ENCODE measurements around the gene PRDM8.

The PRDM8 gene

DNA sequence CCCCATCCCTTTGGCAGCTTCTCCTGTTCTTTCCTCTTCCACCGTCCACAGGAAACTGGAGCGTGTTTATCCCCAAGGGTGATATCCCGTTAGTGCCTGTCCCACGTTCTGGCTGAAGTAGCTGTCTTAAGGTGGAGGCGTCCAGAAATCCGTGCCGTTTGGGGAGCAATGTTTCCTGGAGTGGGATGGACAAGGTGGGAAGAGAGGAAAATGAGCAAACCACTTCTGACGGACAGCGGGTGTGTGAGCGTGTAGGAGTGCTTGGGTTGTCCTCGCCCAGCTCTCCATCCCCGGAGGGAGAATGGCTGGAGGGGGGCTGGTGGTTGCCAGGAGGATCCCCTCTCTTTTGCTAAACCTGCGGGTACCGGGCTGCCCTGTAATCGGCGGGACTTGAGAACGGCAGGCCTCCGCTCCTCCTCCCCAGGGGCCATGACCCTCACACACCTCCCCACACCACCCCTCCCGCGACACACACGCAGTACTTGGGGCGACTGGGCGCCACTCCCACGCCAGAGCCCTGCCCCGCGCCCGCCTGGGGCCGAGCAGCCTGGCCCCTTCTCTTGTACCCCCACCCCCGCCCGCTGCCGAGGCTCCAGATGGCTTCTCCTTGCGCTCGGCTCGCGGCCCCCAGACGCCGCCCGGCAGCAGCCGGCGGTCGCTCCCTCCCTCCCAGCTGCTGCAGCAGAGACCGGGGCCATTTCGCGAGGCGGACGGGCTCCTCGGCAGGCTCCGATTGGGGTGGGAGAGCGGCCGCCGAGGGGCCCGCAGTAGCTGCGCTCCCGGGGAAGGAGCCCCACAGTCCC, 13.9 kb upstream of the PRDM8 start:
- DNase-seq (ENCODE audit: low read depth in 2 of 2) = no peak

DNA sequence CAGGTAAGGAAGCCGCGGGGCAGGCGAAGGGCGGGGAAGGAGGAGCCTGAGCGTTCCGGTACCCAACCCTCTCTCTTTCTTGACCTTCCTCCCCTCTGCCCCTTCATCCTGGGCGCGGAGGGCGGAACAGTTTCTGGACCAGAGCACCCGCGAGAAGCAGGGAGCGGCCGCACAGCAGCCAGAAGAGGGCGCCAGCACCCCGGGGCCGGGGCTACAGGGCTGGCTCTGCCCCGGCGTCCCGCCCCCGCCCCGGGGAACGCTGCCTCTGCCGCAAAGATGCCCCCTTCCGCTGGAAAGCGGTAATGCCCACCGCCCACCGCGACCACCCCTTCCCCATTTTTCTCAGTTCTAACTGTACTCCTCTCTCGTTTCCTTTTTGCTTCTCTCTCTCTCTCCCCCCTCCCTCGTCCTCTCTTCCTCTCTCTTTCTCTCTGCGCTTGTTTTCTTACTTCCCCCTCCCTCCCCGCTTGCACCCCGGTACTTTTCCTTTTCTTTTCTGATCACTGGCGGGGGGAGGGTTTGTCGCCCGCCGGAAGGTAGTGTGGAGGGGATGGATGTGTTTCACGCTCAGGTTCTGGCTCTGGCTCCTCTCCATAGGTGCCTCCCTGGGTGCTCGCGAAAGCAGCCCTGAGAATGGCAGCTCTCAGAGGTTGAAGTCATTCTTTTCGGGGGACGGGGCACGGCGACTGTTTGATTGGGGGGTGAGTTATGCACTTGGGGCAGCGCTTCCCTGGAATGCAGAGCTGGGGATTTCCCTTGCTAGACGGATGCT, 13.1 kb upstream of the PRDM8 start:
- peak; percentile 74 to 90 for DNase-seq (ENCODE audit: low read depth in 2 of 2)

DNA sequence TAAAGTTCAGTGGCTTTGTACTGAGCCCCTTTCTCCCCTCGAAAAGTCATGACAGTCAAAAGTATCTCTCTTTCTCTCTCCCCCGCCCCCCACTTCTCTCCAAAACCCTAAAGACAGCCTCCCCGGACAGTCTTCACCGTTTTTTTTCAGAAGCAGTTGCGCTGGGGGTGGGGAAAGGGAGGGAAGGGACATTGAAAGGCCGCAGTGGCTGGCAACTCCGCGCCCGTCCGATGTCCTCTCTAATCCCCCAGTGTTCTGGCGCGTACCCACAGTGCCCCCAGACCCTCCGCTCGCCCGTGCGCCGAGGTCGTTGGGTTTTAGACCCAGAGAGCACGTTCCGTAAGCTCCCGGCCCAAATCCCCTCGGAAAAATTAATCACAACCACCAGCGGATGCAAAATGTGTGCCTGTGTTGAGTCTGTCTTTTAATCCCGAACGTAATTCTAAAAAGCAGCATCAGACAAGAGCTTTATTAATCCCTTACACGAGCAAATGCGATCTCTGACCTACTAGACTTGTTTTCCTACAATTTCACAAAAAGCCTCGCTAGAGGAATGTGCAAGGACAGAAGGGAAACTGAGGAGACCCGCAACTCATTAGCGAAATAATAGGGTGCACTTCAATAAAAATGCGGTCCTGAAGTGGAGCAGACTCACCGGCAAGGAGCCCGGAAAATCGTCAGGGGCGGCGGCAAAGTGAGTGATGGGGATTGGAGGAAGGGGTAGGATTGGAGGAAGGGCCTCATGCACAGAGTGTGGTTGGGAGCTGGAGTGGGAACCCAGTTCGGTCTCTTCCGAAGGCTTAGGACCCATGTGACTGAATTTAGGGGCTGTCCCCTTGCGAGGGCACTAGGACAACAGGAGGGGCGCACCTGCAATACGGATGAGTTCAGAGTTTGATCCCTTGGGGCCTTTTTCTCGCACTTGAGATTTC, 12.2 kb upstream of the PRDM8 start:
- DNase-seq (ENCODE audit: low read depth in 2 of 2) = no peak

DNA sequence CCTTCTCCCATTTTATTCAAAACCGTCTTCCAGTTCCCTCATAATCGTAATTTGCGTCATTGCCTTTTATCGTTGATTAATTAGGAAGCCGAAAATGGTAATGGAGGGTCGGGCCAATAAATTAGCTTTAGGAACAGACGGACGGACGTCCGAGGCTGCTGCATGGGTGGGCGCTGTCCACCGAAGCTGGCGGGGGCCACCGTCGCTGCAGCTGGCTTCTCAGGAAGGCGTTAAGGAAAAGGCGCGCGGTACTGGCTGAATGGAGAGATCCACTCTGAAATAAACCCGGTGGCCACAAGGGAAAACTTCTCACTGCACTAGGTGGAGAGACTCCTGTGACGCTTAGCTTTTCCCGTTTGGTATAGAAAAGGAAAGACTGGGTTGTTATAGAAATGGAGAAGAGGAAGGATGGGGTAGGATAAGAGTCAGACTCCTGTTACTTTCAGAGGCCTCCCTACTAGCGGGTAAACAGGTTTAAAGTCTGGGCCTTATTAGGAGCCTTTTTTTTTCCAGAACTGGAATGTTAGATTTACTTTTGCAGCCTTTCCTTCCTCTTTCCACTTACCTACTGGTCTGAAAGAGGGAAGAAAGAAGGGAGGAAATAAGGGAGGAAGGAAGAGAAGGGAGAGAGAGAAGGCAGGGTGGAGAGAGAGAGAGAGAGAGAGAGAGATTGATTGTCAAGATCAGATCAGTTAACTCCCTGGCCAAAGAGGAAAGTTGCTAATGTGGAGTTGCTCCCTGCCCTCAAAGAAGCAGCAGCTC, 11.3 kb upstream of the PRDM8 start:
- DNase-seq (ENCODE audit: low read depth in 2 of 2) = no peak

DNA sequence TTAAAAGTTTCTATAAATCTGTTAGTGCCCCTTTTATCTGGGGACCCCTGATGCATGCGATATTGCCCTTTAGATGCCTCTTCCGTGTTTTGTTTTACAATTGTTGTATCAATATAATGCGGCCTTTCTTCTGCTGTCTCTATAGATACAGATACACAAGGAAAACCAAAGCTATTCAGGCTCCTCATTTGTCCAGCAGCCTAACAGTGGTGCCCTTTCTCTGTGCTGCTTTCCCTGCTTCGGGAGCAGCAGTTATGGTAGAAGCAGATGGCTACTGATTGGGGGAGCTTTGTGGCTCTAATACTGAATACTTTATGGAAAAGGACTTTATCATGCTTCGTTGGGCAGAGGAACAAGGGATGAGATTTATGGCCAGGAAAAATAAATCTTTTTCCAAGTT, 10.6 kb upstream of the PRDM8 start:
- DNase-seq (ENCODE audit: low read depth in 2 of 2) = no peak

DNA sequence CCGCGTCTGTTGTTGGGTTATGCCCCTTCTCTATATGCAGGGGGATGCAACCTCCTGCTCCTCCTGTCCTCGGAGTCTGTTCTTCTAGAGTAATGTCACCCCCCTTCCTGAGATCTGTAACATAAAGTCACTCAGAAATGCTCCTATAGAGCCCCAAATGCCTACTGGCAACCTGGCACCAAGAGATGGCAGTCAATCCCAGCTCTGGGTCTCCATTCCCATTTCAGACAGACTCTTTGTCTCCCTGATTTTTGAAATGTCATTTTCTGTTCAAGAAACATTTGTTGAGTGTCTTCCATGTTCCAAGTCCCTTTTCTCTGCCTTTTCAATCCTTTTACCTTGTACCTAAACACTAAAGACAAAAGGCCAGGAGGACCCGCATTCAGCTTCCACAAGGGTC, 9.6 kb upstream of the PRDM8 start:
- no peak for DNase-seq (ENCODE audit: low read depth in 2 of 2)

DNA sequence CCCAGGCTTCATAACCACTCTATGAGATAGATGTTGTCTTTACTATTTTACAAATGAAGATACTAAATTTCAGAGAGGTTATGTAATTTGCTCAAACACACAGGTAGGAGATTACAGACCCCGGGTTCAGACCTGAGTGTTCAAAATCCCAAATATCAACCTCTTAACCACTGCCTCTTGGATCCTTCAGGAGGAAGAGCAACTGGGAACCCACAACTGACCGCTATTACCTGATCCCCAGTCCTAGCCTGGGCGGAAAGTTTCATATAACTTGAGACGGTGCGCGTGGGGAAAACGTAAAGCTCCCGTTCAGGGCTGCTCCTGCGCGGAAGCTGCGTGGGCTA, 8.9 kb upstream of the PRDM8 start:
- no peak for DNase-seq (ENCODE audit: low read depth in 2 of 2)

DNA sequence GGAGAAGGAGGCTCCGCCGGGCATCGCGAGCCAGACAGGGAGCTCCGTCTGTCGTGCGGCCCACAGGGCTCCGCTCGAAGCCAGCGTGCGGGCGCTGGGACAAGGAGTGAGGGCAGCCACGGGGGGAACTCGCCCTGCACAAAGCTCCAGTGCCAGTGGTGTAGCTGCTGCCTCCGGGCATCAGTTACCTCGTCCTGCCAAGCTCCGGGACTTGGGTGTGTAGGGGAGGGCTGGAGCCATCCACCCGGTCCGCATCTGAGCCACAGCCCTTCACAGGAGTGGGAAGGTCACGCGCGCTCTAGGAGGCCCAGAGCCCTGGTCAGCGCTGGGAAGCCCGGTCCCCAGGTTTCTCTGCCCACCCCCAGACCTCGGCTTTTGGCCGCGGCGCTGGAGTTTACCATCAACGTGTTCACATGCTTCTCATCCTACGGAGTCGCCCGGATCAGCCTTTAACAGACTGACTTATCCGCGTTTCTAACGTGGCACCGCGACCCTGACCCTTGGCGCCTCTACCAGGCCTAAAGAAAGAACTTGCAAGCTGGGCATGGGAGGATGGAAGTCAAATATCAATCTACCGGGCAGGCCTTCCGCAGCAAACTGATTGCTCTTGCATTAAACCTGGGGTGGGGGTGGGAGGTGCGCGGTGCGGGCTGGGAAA, 8.4 kb upstream of the PRDM8 start:
- DNase-seq (ENCODE audit: low read depth in 2 of 2) = no peak

DNA sequence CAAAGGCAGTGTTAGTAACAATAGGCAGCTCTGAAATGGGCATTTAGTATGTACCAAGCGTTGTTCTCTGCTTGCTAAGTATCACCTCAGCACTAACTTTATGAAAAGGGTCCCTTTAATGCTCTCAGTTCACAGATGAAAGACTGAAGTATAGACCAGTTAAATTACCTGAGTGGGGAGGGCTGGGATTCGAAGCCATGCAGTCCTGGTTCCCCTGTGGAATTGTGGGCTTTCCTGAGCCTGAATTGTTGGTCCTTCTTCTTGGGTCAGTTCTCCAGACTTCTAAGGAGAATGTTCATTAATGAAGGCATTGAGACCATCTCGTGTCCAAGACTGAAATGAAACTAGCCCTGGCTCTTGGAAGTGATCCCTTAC, 7.7 kb upstream of the PRDM8 start:
- DNase-seq (ENCODE audit: low read depth in 2 of 2) = no peak

DNA sequence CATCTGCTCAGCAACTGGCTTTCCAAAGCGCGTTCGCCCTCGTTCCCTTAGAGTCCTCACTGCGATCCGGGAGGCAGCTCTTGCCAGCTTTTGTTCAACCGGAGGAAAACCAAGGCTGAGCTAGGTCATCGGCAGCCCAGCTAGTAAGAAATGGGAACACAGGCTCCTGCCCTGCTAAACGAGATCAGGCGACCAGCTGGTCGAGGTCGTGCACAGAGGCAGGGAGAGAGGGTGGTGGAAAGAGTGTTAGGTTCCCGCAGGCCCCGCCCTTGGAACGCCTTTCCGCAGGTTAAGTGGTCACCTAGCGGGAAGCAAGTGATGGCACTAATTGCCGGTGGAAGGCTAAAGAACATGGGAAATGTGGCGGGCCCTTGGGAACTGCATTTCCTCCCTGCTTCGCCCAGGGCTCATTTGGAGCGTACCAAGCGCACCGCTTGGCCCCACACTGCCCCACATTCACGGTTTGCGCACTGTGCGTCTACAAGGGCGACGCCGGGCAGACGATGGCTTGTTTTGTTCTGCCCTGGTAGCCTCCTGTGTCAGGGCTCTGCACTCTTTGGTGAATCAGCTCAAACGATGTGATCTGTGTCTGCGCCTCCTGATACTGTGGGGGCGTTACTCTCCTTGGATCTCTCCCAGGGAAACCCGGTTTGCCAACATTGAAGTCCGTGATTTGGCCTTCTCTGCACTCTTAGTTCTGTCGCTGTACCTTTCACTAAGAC, 7.2 kb upstream of the PRDM8 start:
- no peak for DNase-seq (ENCODE audit: low read depth in 2 of 2)

DNA sequence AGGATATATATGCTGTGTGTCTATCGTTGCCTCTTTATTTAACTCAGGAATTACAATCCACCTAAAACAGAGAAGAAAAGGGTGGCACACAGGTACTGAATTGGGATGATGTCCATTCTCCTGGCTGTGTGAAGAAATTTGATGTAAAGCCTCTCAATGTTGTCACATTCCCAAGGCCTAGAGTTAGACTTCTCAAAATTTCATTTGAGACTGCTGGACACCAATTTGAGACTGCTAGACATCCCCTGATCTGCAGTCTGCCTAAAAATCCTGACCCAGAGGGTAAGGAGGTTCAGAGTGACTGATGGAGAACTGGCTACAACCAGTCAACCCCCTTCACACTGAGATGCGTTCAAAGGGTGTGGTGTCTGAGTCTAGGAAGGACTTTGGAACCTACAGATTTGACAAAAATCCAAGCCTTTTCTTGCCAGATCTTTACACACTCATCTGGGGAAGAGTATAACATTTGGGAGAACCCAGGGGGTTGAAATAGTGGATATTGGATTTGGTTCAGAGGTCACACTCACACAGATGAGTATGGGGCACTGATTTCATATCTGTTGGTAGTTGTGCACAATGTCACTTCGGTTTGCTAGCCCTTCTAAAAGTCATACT, 4.9 kb upstream of the PRDM8 start:
- no peak for DNase-seq (ENCODE audit: low read depth in 2 of 2)

DNA sequence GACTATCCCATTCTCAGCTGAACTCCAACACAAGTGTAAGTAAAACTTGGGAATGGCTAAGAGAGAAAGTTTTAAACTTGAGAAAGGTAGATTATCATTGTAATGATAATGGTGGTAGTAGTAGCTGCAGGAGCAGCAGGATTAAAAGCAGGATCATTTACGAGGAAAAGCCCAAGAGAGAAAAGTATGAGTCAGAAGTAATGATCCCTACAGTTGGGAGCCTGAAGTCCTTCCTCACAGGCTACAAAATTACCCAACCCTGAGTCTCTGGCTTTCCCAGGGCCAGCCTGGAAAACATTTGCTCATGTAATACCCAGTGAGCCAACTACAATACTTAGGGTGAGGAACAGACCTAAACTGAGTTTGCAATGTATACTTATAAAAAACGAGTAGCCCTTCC, 4.4 kb upstream of the PRDM8 start:
- DNase-seq (ENCODE audit: low read depth in 2 of 2) = no peak

DNA sequence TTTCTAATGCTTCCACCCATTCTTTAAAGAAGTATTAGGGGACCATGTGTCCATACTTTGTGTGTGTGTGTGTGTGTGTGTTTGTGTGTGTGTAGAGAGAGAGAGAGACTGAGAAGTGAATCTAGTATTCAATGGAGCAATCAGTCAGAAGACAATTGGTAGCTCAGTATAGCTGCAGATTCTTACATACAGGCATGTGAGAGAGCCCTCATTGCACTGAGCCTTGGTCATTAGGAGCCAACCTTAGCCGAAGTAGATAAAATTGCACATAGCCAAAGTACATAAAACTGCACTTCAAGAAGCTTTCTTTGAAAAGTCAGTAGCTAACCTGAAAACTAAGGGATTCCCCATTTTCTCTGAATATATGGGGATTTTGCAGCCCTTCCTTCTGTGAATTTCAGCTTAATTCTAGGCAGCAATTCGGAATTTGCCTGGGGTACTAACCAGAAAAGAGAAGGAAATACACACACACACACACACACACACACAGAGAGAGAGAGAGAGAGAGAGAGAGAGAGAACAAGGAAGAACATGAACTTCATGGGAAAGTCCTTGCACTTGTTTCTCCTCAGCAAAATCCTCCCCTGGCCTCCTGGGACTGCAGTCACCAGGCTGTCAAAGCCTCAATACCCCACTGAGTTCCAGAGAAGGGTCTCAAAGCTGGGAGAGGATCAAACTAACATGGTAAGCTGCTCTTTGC, 1.7 kb upstream of the PRDM8 start:
- DNase-seq (ENCODE audit: low read depth in 2 of 2) = no peak

DNA sequence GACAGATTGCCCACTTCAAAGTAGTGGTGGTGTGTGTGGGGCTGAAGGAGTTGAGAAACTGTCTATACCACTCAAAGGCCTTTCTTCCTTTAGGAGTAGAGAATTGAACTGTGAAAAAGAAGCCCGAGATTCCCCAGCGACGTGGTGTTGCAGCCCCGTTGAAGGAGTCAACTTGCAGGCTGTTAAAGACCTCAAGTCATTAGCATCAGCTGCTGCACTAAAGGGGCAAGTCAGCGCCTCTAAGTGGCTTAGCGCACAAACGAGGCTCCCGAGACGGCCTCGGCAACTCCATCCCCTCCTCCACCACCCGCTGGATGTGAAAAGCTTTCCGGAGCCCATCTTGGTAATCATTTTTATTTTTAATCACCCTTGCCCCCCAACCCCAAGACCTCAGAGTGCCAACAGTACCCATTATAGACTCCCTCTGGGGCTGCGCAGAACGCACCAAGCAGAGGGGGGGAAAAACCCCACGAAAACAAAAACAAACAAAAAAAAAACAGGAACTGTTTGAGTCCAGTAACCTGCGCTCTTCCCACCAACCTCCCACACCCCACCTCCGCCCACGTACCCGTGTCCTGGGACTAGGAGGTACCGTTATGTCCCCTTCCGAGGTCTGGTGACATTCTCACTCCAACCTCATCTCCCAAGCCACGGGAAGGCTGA, 913 bp upstream of the PRDM8 start:
- DNase-seq (ENCODE audit: low read depth in 2 of 2) = no peak

DNA sequence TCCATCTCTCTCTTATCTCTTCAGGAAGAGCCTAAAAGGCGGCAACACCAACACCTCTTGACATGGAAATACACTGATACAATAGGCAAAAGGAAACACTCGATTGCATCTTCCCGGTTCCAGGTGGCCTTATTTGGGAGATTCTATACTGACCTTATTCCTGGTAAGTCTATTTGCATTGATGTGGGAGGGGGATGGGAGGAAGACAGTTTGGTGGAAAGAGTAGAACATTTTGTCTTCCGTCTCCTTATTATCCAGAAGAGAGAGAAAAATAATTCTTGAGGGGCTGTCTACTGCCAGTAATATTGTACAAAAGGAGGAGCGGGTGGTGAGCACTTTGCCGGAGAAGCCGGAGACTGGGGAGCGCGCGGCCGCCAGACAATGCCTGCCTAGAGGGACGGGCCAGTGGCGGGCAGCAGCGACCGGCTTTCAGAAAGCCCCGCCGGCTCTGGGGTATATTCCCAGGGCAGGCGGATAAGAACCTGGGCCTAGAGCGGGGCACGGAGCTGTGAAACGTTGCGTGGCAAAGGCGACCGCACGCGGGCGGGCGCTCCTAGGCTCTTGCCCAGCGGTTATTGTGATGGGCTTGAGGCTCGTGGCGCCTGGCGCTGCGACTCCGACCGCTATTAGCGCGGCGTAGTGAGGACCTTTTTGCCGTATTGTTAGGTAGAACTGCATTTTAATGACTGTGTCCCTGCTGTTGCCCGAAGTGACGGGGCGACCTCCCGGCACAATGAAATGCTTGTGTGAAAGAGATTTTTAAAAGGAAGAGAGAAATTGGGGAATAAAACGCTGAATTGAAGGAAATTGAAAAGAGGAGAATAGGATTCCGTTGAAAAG, 518 bp downstream of the PRDM8 start:
- DNase-seq (ENCODE audit: low read depth in 2 of 2) = no peak

DNA sequence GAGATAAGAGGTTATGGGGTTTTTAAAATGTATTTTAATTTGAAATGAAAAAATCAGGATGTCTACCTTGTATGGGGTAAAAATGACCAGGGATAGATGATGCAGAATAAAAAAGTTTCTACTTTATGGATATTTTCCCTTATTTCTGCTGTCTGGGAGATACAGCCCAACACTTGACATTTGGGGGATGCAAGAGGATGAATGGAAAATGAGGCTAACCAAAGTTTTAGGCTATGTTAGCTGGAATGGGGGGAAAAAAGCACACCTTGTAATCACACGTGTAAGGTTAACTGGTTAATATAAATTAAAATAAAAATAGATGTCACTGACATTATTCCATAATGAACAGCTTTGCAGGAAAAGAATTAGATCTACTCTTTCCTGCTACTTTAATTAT, 1.1 kb downstream of the PRDM8 start:
- no peak for DNase-seq (ENCODE audit: low read depth in 2 of 2)

DNA sequence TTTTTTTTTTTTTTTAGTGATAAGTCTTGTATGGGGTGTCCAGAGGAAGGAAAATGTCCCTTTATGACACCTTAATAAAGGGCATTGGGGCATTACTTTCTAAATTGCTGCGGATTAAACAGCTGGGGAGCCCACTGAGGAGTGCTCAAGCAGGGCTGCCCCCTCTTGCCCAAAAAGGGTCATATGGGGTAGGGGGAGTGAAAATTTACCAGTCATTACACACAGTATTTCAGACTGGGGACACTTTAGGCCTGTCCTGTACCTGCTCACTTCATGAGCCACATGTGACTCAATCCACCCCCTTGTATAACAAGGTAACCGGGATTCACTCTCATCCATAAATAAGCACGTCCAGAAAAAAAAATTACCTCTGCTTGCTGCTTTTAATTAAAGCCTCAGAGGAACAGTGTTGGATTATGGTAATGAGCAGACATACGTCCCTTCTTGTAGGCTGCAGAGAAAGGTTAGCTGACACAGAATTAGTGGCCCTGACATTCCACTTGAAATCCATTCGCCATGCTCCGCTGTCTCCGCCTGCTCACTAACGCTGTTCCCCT, 1.8 kb downstream of the PRDM8 start:
- DNase-seq (ENCODE audit: low read depth in 2 of 2) = no peak

DNA sequence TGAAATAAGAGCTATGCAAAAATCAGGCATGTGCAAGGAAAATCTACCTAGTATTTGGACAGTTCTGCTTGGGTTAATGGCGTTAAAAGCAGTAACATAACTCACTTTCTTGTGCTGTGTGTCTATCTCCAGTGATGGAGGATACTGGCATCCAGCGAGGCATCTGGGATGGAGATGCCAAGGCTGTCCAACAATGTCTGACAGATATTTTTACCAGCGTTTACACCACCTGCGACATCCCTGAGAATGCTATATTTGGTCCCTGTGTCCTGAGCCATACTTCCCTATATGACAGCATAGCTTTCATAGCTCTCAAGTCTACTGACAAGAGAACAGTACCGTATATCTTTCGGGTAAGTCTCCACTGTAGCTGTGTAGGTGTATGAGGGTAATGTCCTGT, 2.6 kb downstream of the PRDM8 start:
- no peak for DNase-seq (ENCODE audit: low read depth in 2 of 2)

Measured in stimulated activated CD4-positive, alpha-beta T cell treated with anti-CD3 and anti-CD28 coated beads, Interleukin-12 subunit alpha, Interleukin-12 subunit beta, amount 100 ng/mL, for 24 hours (primary cell).